ENCODE data around the gene DNAJC12.
"Not testable (repeated sequence)": the region's sequence is repeated elsewhere in the genome, so short reads cannot be mapped to it uniquely, and the experiment has no call there.

The DNAJC12 gene

DNA sequence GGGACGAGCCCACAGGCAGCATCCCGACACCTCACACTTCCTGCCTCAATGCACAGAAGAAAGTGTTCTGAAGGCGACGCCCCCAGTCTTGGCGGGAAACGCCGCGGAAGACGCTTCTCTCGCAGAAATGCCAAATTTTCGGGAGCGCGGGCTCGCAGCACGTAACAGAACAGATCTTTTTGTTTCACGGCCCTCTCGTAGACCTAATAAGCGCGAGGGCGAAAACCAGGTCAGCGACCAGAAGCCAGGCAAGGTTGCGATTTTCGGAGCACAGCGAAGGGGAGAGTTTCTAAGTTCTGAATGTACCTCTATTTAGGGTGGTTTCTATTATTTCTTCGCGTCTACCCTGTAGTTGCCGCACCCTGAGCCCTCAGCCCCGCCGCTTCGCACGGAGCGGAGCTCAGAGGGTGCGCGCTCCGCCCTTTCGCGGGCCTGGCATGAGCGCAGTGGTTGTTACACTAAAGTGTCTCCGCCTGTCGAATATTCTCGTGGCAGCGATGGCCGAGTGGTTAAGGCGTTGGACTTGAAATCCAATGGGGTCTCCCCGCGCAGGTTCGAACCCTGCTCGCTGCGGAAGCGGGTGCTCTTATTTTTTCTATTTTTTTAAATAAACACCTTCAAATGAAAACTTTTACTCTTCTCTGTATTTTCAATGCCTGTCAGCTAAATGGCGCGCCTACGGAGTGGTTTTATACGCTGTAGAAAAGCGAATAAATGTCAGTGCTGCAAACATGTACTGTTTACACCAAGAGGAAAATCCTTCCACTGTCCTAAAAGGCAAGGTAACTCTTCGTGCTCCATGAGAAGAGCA is 73.8 kb downstream of the DNAJC12 start:
- in situ Hi-C loops (cut with MboI; ENCODE audit: low sequenced_read_pairs) = no loop called here

DNA sequence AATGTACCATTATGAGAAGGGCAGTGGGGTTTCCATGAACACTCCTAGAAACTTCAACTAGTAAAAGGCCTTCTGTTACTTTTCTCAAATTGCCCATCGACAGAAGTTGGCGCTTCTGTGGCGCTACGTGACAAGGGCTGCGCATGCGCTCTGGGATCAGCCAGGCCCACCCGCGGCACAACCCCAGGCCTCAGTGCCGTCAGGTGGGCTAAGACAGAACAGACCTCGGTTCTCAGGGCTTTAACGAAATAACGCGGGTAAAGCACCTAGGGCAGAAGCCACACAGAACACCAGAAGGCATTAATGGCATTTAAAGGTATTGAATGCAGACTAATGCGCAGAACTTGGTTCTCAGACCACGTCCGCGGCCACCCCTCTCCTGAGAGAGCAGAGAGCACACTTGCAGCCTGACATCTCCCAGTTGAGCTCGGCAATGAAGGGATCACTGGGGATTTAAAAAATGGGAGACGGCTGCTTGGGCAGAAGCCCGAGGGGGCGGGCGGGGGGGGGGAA is 74.4 kb downstream of the DNAJC12 start:
- in situ Hi-C loops (cut with MboI; ENCODE audit: low sequenced_read_pairs) = no loop called here

DNA sequence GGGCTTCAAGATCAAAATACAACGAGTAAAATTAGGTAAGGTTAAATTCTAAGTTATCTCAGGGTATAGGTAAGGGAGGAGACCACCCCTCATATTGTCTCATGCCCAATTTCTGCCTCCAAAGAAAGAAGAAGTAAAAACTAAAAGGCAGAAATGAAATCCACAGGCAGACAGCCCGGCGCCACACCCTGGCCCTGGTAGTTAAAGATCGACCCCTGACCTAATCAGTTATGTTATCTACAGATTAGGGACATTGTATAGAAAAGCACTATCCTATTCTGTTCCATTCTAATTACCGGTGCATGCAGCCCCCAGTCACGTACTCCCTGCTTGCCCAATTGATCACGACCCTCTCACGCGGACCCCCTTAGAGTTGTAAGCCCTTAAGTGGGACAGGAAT is 75.4 kb downstream of the DNAJC12 start:
- in situ Hi-C loops (cut with MboI; ENCODE audit: low sequenced_read_pairs) = not testable (repeated sequence)

DNA sequence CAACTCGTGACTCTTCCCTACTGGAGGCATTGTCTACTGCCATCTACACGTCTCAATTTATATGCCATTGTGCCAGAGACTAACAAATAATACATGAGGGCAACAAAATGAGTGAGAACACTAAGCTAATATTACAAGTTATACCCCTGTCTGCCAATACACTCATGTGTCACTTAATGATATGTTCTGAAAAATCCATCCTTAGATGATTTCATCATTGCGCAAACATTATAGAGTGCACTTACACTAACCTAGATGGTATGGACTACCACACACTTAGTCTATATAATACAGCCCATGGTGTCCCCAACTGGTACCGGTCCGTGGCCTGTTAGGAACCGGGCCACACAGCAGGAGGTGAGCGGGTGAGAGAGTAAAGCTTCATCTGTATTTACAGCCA is 77.7 kb downstream of the DNAJC12 start:
- in situ Hi-C loops (cut with MboI; ENCODE audit: low sequenced_read_pairs) = no loop called here
